ENCODE measurements around the gene CDC73.

The CDC73 gene

GRCh38 chr1:193121616-193122593 is at the start of gene CDC73:
Gene CDC73 (plus strand): TSS chr1:193122031. CDS start chr1:193122201, 170 bp downstream.
- DNase-seq = peak; percentile 95

GRCh38 chr1:193077991-193078390 is 43.8 kb upstream of the CDC73 start:
- DNase-seq = no peak

DNA sequence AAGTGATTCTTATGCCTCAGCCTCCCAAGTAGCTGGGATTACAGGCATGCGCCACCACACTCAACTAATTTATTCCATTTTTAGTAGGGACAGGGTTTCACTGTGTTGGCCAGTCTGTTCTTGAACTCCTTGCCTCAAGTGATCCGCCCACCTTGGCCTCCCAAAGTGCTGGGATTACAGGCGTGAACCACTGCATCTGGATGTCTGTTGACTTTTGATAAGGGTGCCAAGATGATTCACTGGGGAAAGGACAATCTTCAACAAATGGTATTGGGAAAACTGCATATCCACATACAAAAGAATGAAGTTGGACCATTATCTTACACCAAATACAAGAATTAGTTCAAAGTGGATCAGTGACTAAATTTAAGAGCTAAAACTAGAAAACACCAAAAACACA is 42.6 kb upstream of the CDC73 start:
- DNase-seq = no peak

- DNase-seq = no peak
These were observed 38.3 kb upstream of the CDC73 start for GRCh38 chr1:193083365-193084088.

DNA sequence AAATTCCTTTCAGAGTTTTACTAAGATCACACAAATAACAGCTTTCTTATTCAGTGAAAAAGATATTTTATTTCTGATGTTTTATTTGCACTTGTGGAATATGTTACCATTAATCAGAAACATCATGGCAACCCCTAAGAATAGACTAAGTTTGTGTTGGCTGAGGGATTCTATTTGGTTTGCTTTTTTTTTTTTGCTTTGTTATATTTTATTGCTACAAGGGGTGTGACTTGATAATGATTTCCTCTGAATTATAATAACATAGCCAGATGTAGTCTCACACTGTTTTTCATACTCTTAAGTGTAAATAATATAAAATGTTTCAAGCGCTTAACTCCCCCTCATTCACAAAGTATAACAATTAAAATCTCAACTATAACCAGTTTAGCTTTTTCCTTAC is 36.6 kb upstream of the CDC73 start:
- DNase-seq = peak; percentile 30

DNA sequence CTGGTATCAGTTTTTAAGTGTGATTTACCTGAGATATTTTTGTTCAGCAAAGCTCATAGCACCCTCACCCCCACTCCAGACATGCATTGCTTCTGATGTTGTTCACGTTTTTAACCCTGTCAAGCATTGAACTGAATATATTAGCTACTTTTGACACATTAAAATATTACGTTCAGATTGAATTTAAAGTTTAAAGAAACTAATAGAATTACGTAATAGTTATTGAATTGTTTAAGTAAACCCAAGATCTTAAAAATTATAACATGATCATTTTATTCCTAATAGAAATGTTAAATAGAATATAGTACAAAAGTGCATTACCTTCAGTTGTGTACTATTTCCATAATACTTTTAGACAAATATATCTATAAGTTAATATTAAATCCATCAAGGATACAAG is 35.5 kb upstream of the CDC73 start:
- no peak for DNase-seq

GRCh38 chr1:193087893-193088292 is 33.9 kb upstream of the CDC73 start:
- DNase-seq = no peak

DNA sequence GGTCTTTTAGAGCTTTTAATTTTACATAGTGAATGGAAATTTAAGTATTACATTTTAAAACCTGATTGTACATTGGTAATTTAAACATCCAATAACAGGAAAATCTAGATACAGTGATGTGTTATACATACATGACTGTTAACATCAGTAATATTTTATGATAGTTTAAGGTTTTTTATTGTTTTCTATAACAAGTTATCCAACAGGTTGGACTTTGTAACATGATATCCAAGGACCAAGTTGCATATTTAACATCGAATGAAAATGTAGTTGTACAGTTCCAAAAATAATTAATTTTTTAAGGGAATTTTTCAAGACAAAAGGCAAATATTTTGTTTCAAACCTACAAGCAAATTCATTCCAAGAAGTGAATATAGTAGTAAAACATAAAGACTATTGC is 31.0 kb upstream of the CDC73 start:
- no peak for DNase-seq

DNA sequence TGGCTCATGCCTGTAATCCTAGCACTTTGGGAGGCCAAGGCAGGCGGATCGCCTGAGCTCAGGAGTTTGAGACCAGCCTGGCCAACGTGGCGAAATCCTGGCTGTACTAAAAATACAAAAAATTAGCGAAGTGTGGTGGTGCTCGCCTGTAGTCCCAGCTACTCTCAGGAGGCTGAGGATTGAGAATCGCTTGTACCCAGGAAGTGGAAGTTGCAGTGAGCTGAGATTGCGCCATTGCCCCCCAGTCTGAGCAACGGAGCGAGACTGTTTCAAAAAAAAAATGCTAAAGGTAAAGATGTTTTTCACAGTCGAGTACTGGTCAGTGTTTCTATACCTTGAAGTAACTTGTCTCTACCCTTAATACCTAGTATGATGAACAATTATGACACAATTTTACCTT is 27.7 kb upstream of the CDC73 start:
- DNase-seq = no peak

DNA sequence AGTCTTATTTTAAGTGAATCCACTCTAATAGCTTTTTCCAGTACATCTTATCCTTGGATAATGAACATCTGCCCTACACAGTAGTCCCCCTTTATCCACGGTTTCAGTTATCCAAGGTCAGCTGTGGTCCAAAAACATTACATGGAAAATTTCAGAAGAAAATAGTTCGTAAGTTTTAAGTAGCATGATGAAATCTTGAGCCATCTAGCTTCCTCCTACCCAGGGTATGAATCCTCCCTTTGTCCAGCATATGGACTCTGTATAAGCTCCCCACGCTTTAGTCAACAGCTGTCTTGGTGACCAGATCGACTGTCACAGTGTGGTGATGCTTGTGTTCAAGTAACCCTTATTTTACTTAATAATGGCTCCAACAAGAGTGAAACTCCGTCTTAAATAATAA is 19.2 kb upstream of the CDC73 start:
- DNase-seq = no peak

DNA sequence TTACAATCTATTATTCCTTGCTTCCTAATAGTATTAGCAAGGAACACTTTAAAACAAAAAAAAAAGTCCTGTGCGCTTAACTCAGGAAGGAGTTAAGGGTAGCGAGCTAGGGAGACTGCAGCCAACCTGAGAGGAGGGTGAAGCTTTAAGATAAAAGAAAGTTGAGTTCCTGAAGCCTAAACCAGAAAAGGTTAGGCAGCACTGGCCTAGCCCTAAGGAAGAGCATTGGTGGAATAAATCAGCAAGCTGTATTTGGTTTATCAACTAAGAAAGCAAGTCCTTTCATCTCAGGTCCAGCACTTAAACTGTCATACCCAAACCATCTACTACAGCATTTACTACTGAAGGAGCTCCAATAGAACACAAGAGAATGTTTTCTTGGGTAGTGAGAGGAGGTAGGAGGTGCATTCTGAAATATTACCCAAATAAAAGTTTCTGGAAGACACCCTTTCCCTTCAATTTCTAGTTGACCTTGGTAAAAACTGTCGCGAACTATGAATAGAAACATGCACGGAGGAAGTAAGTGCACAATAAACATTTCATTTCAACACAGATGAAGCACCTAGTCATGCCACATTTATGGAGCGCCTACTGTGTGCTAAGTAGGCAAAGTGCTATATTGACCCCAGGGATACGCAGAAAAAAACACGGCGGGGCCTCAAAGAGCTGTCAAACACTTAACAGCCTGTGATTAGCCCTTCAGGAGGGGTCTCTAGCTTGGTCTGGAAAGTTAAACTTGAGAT is 17.9 kb upstream of the CDC73 start:
- no peak for DNase-seq

GRCh38 chr1:193104502-193104906 is 17.3 kb upstream of the CDC73 start:
- no peak for DNase-seq

DNA sequence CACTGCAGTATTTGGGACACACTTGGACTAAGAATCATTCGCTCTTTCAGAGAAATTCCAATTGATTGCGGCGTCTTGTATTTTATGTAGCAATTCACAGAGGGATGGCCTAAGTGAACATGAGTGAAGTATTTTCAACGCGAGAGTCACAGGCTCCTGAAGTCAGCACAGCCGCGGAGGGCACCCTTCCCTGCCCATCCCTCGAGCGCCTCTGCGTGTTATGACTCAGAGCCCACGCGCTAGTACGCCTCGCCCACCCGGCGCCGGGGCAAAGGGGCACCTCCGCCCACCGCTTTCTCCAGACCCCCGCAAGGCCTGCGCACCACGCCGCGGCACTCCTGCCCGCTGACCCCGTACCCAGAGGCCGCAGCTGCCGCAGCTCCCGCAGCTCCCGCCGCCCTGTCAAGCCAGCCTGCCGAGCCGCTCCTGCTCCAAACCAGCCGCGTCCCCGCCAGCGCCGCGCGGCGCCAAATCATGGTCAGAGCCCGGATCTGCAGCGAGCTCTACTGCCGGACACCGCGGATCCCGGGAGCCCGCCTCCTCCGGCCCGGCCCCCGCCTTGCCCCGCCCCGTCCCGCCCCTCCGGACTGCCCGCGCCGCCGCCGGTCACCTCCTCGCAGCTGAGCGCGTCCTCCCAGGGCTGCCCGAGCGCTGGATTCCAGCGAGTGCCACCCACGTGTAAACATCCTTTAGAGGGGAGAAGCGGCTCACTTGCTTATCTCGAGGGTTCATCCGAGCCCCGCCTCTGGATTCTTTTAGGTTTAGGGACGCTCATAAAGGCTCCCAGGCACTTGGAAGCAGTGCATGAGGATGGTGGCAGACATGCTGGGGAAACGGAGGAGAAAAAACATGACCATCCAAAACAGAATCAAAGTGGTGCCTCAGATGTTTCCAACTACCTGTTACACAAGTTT is 16.7 kb upstream of the CDC73 start, which contains the start of gene GLRX2:
Gene GLRX2, minus strand, starts transcription at position 508 of the 914 bp plus-strand sequence. Its CDS starts 32 bp downstream, at position 476.
- no peak for DNase-seq

GRCh38 chr1:193105821-193106177 is 16.0 kb upstream of the CDC73 start:
- no peak for DNase-seq

- DNase-seq = no peak
These were observed 13.4 kb upstream of the CDC73 start for GRCh38 chr1:193108471-193108870.

GRCh38 chr1:193109619-193110018 is 12.2 kb upstream of the CDC73 start:
- no peak for DNase-seq

DNA sequence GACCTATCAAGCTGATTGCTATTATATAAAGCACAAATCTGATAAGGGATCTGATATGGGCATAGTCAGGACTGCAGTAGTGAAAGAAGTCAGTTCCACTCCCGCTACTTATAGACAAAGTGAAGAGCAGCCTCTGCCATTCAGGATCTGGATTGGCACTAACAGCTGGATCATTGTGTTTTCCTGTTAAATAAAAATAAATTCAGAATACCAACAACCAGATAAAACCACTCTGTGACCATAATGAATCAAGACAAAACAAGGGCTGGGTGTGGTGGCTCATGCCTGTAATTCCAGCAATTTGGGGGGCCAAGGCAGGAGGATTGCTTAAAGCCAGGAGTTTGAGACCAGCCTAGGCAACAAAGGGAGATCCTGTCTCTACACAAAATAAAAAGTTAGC is 11.6 kb upstream of the CDC73 start:
- DNase-seq = no peak

DNA sequence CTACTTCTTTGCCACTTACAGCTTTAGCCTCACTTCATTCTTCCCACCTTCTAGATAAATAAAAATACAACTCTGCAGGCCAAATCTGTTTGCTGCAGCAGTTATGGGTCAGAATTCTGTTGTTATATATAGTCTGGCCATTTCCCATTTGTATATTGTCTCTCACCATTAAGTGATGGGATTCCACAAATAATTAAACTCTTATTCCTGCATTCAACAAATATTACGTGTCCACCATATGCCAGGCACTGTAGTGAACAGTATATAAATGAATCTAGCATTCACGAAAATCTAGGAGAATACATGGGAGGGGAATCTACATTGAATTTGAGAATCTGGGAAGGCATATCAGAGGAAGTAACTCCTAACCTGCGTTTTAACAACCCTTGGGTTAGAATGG is 11.0 kb upstream of the CDC73 start:
- DNase-seq = no peak

DNA sequence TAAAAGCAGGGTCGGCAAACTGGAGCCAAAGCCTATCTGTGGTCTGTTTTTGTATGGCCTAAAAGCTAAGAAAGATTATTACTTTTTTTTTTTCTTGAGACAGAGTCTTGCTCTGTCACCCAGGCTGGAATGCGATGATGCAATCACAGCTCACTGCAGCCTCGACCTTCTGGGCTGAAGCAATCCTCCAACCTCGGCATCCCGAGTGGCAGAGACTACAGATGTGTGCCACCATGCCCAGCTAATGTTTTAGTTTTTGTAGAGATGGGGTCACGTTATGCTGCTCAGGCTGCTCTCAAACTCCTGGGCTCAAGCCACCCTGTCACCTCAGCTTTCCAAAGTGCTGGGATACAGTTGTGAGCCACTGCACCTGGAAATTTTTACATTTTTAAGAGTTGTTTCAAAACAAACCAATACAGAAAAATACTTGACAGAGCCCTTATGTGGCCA is 10.2 kb upstream of the CDC73 start:
- DNase-seq = no peak

- DNase-seq = no peak
These were observed 8.4 kb upstream of the CDC73 start for GRCh38 chr1:193113258-193113991.

DNA sequence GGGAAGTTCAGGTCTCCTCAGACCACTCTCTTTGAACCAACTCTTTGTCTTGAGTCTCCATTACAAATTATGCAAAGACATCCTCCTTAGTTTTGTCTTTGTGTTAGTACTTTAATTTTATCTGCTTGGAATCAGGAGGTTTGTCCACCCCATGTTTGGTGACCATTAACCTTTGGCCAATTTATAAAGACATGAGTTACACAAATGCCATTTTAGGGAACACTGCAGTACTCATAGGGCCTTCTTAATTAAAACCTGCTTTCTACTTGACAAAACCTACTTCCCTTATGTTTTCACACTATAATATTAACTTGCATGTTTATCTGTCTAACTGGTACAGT is 7.9 kb upstream of the CDC73 start:
- DNase-seq = no peak

Data from NCI-H2081 treated with DMSO at 0.1 percent for 48 hours (cell line).